Thoracic aorta (tissue), 2 donors: ENCODE results near the gene SDK1. TPM values are rescaled to one million over a fixed set of nuclear protein-coding genes. Genes with fewer than 3 reads are reported as not detected.

ENCODE experiments used
- ATAC-seq: fragments of 150-250 bp; one replicate; pipeline ENCODE4 v1.8.0; 2017; ENCODE audit warnings: low read depth; ENCODE audit not compliant: insufficient number of reproducible peaks, low FRiP score
- DNase-seq: peaks from one replicate; pipeline ENCODE4 v3.0.0-alpha.2; 2020; ENCODE audit warnings: low spot score
- H3K27ac ChIP-seq, 2 donors: fragments of 200-600 bp; sonication (generic); 1 replicate in 1 of 2; 2 replicates in 1 of 2; pipeline ENCODE4 v1.5.1; 2016; ENCODE audit warnings: mild to moderate bottlenecking in 2 of 2, moderate library complexity in 2 of 2
- H3K27me3 ChIP-seq: fragments of 200-600 bp; sonication (generic); replicated peaks from 2 replicates; pipeline ENCODE4 v1.6.0; 2016; ENCODE audit warnings: mild to moderate bottlenecking; ENCODE audit not compliant: insufficient read depth
- H3K36me3 ChIP-seq: fragments of 200-600 bp; sonication (generic); one replicate; pipeline ENCODE4 v1.5.1; 2016
- H3K4me1 ChIP-seq, 2 donors: fragments of 200-600 bp; sonication (generic); 1 replicate in 1 of 2; 2 replicates in 1 of 2; pipeline versions ENCODE4 v1.5.1 to v1.6.0; 2016; ENCODE audit warnings: low read depth in 2 of 2, mild to moderate bottlenecking in 1 of 2; ENCODE audit not compliant: control insufficient read depth in 1 of 2
- H3K4me3 ChIP-seq: fragments of 200-600 bp; sonication (generic); 2 replicates; pipeline ENCODE4 v1.5.1; 2016; ENCODE audit warnings: mild to moderate bottlenecking
- H3K9me3 ChIP-seq: fragments of 200-600 bp; sonication (generic); 2 replicates; pipeline ENCODE4 v1.5.1; 2016
- CTCF ChIP-seq: fragments of 200-600 bp; sonication (generic); IDR thresholded peaks from one replicate; pipeline ENCODE4 v1.5.1; 2019; ENCODE audit warnings: antibody characterized with exemption
- total RNA-seq, 2 donors: library from RNA; depleted of rRNA; stranded (reverse); fragments of >200 nt; gene quantifications; one replicate each; pipeline versions ENCODE4 v1.1.0 to v1.2.3, GENCODE V29; 2016

The SDK1 gene
- total RNA-seq, 2 donors from 2014 or later, result 27.5 to 29.2 TPM

DNA sequence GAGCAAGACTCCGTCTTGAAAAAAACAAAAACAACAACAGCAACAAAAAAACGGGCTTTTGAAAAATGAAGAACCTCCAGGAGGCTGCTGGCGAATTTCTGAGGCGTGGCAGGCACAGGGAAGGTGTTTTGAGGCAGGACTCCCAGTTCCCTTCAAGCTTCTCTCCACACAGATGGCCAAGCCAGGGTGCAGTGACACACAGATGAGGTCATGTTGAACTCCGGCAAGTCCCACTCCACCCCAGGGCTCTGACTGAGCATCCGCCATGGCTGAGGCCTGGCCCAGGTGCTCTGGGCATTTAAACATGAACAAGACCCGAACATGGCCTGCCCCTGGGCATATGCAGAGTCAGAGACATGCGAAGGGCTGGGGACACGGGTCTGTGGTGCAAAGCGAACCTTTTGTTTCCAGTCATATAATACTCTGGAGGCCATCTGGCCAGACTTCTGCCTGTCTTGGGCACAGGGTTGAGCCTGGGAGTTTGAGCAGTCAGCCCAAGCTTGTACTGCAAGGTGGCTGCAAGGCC lies 866.4 kb downstream of the SDK1 start:
- no peaks in the 10 kb centered on the region for H3K36me3 ChIP-seq
- ATAC-seq (no peak), DNase-seq (no peak)
- H3K4me1 ChIP-seq, result peaks cover 0 to 6% of the 10 kb centered on the region in 2 donors
- H3K4me3 ChIP-seq, result no peak overlapping the region
- H3K27me3 ChIP-seq, result no peaks in the 10 kb centered on the region
- no peaks in the 10 kb centered on the region for H3K9me3 ChIP-seq
- no peak overlapping the region for H3K27ac ChIP-seq
- no peak for TF ChIP-seq CTCF

GRCh38 chr7:4168041-4168440 lies 867.0 kb downstream of the SDK1 start:
- H3K27me3 ChIP-seq, result no peaks in the 10 kb centered on the region
- H3K4me3 ChIP-seq, result no peak overlapping the region
- DNase-seq (no peak), ATAC-seq (no peak)
- H3K4me1 ChIP-seq, result no peaks in the 10 kb centered on the region
- no peaks in the 10 kb centered on the region for H3K9me3 ChIP-seq
- no peaks in the 10 kb centered on the region for H3K36me3 ChIP-seq
- no peak overlapping the region for H3K27ac ChIP-seq
- no peak for TF ChIP-seq CTCF

- H3K27ac ChIP-seq, result no peak overlapping the region
- no peaks in the 10 kb centered on the region for H3K36me3 ChIP-seq
- ATAC-seq (no peak), DNase-seq (no peak)
- no peaks in the 10 kb centered on the region for H3K4me1 ChIP-seq
- no peaks in the 10 kb centered on the region for H3K9me3 ChIP-seq
- no peak for TF ChIP-seq CTCF
- H3K27me3 ChIP-seq, result no peaks in the 10 kb centered on the region
- no peak overlapping the region for H3K4me3 ChIP-seq
Observed at GRCh38 chr7:4168541-4168940, 867.5 kb downstream of the SDK1 start.

DNA sequence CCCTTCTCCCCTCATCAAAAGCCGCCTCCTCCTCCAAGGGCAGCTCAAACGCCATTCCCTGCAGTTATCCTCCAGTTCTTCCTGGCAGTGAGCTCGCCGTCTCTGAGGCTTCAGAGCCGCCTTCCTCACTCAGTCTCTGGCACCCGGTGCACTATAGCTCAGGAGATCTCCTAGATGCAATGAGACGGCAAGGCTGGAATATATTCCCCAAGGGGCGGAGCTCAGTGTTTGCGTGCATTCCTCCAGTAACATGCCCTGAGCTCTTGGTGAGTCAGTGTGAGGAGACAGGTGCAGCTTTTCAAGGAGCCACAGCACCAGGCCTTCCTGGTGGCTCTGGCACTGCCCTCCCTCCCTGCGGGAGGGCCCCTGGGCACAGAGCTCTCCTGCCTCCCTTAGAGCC lies 868.4 kb downstream of the SDK1 start:
- no peak for DNase-seq

More for the DNA sequence above, 868.4 kb downstream of the SDK1 start:
- no peak for ATAC-seq
- Histone ChIP-seq H3K27ac (no peak overlapping the region), H3K27me3 (no peaks in the 10 kb centered on the region), H3K9me3 (no peaks in the 10 kb centered on the region), H3K4me3 (no peak overlapping the region), H3K36me3 (no peaks in the 10 kb centered on the region), H3K4me1 (no peaks in the 10 kb centered on the region)
- TF ChIP-seq CTCF, result no peak
